SK-N-SH (cell line): Measurements from ENCODE around the gene HECW1.

ENCODE experiments used
- EP300 ChIP-seq, 2 experiments: IDR thresholded peaks; 2 replicates each; pipeline versions ENCODE4 v1.4.0 to v1.6.1; 2012; ENCODE audit warnings: borderline replicate concordance in 1 of 2, low read depth in 1 of 2, low read length in 1 of 2
- EZH2phosphoT487 ChIP-seq: fragments of 200-600 bp; sonication (generic); IDR thresholded peaks from 2 replicates; pipeline ENCODE4 v1.6.1; 2017; ENCODE audit warnings: low read depth, mixed run types, mild to moderate bottlenecking, antibody characterized with exemption, moderate library complexity, borderline replicate concordance
- GABPA ChIP-seq: IDR thresholded peaks from 2 replicates; pipeline ENCODE4 v1.4.0; 2012; ENCODE audit warnings: low read depth, mild to moderate bottlenecking
- GATA2 ChIP-seq: sonication (generic); formaldehyde crosslinking; IDR thresholded peaks from 2 replicates; pipeline ENCODE4 v1.5.0; 2020; ENCODE audit warnings: mild to moderate bottlenecking, missing genetic modification reagents
- NRF1 ChIP-seq: IDR thresholded peaks from 2 replicates; pipeline ENCODE4 v1.6.1; 2012; ENCODE audit warnings: low read depth, mild to moderate bottlenecking, low read length
- POLR2AphosphoS5 ChIP-seq: IDR thresholded peaks from 2 replicates; pipeline ENCODE4 v1.6.1; 2012; ENCODE audit warnings: low read depth, low read length
- RAD21 ChIP-seq: IDR thresholded peaks from 2 replicates; pipeline ENCODE4 v1.6.1; 2012; ENCODE audit warnings: mild to moderate bottlenecking, low read length
- RFX5 ChIP-seq: IDR thresholded peaks from 2 replicates; pipeline ENCODE4 v1.6.1; 2012; ENCODE audit warnings: mild to moderate bottlenecking, improper control_type of control experiment, low read length
- RXRA ChIP-seq: IDR thresholded peaks from 2 replicates; pipeline ENCODE4 v1.4.0; 2012; ENCODE audit warnings: low read depth, mild to moderate bottlenecking, borderline replicate concordance
- TEAD4 ChIP-seq: IDR thresholded peaks from 2 replicates; pipeline ENCODE4 v1.4.0; 2012; ENCODE audit warnings: mild to moderate bottlenecking, borderline replicate concordance; ENCODE audit not compliant: insufficient read depth
- TF ChIP-seq, protein P1 (sequence below): IDR thresholded peaks from 2 replicates; pipeline ENCODE4 v1.6.1; 2012; ENCODE audit warnings: mild to moderate bottlenecking, low read depth, low read length, moderate library complexity
- TF ChIP-seq, protein P2 (sequence below): IDR thresholded peaks from 2 replicates; pipeline ENCODE4; 2012
- TF ChIP-seq, protein P3 (sequence below): fragments of 150-350 bp; IDR thresholded peaks from 2 replicates; pipeline ENCODE4 v1.6.1; 2017; ENCODE audit warnings: antibody characterized with exemption, low read length, low read depth, borderline replicate concordance
- TF ChIP-seq, protein P4 (sequence below): fragments of 200-600 bp; sonication (generic); IDR thresholded peaks from 2 replicates; pipeline ENCODE4 v1.6.1; 2017; ENCODE audit warnings: antibody characterized with exemption, mild to moderate bottlenecking, moderate library complexity

DNA sequence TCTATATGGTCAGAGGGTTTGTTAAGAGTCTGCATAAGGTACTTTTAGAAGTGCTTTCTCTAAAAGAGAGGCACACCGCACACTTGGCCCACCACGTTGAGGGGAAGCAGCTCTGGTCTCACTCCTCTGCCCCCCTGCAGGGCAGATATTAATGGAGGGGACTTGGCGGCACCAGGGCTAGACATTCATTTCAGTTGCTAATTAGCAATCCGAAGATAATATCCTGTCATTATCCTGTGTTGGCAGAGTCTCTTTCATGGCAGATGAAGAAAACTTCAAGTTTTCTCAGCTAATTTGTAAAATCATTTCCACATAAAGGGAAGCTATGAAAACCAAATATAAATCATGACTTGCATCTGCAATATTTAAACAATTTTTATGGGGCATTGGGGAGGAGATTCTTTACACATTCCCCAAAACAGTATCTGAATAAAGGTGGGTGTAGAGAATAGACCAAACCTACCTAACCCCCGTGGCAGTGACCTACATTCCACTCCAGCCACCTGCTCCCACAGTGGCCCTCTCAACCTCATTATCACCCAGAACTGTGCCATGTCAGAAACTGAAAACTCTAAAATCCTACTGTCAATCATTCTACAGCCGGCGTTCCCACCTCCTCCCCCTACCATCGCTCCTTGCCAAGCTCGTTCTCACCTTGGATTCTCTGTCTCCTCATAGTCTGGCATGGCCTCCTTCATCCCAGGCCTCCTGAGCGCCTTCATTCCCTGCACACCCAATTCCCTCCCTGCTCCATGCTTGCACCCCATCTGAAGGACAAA is 416.3 kb downstream of the HECW1 start:
- TF ChIP-seq RAD21 (no peak), RXRA (no peak), POLR2AphosphoS5 (no peak), EP300 (IDR thresholded peaks at IDR 0.05; ENCODE audit: borderline replicate concordance in 1 of 2, low read depth in 1 of 2, low read length in 1 of 2) (no peak), GATA2 (CRISPR knock-in tag) (no peak), RFX5 (no peak), GABPA (no peak), TEAD4 (no peak), EZH2phosphoT487 (no peak), NRF1 (no peak)
- TF ChIP-seq, protein P1, sequence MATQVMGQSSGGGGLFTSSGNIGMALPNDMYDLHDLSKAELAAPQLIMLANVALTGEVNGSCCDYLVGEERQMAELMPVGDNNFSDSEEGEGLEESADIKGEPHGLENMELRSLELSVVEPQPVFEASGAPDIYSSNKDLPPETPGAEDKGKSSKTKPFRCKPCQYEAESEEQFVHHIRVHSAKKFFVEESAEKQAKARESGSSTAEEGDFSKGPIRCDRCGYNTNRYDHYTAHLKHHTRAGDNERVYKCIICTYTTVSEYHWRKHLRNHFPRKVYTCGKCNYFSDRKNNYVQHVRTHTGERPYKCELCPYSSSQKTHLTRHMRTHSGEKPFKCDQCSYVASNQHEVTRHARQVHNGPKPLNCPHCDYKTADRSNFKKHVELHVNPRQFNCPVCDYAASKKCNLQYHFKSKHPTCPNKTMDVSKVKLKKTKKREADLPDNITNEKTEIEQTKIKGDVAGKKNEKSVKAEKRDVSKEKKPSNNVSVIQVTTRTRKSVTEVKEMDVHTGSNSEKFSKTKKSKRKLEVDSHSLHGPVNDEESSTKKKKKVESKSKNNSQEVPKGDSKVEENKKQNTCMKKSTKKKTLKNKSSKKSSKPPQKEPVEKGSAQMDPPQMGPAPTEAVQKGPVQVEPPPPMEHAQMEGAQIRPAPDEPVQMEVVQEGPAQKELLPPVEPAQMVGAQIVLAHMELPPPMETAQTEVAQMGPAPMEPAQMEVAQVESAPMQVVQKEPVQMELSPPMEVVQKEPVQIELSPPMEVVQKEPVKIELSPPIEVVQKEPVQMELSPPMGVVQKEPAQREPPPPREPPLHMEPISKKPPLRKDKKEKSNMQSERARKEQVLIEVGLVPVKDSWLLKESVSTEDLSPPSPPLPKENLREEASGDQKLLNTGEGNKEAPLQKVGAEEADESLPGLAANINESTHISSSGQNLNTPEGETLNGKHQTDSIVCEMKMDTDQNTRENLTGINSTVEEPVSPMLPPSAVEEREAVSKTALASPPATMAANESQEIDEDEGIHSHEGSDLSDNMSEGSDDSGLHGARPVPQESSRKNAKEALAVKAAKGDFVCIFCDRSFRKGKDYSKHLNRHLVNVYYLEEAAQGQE, result no peak
- TF ChIP-seq, protein P2, sequence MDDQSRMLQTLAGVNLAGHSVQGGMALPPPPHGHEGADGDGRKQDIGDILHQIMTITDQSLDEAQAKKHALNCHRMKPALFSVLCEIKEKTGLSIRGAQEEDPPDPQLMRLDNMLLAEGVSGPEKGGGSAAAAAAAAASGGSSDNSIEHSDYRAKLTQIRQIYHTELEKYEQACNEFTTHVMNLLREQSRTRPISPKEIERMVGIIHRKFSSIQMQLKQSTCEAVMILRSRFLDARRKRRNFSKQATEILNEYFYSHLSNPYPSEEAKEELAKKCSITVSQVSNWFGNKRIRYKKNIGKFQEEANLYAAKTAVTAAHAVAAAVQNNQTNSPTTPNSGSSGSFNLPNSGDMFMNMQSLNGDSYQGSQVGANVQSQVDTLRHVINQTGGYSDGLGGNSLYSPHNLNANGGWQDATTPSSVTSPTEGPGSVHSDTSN, result no peak
- TF ChIP-seq, protein P3, sequence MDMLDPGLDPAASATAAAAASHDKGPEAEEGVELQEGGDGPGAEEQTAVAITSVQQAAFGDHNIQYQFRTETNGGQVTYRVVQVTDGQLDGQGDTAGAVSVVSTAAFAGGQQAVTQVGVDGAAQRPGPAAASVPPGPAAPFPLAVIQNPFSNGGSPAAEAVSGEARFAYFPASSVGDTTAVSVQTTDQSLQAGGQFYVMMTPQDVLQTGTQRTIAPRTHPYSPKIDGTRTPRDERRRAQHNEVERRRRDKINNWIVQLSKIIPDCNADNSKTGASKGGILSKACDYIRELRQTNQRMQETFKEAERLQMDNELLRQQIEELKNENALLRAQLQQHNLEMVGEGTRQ, result no peak
- TF ChIP-seq, protein P4, sequence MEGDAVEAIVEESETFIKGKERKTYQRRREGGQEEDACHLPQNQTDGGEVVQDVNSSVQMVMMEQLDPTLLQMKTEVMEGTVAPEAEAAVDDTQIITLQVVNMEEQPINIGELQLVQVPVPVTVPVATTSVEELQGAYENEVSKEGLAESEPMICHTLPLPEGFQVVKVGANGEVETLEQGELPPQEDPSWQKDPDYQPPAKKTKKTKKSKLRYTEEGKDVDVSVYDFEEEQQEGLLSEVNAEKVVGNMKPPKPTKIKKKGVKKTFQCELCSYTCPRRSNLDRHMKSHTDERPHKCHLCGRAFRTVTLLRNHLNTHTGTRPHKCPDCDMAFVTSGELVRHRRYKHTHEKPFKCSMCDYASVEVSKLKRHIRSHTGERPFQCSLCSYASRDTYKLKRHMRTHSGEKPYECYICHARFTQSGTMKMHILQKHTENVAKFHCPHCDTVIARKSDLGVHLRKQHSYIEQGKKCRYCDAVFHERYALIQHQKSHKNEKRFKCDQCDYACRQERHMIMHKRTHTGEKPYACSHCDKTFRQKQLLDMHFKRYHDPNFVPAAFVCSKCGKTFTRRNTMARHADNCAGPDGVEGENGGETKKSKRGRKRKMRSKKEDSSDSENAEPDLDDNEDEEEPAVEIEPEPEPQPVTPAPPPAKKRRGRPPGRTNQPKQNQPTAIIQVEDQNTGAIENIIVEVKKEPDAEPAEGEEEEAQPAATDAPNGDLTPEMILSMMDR, result no peak
